ENCODE results near the gene SKIC2.
"Not testable (repeated sequence)": the region's sequence is repeated elsewhere in the genome, so short reads cannot be mapped to it uniquely, and the experiment has no call there.

SKIC2 gene

DNA sequence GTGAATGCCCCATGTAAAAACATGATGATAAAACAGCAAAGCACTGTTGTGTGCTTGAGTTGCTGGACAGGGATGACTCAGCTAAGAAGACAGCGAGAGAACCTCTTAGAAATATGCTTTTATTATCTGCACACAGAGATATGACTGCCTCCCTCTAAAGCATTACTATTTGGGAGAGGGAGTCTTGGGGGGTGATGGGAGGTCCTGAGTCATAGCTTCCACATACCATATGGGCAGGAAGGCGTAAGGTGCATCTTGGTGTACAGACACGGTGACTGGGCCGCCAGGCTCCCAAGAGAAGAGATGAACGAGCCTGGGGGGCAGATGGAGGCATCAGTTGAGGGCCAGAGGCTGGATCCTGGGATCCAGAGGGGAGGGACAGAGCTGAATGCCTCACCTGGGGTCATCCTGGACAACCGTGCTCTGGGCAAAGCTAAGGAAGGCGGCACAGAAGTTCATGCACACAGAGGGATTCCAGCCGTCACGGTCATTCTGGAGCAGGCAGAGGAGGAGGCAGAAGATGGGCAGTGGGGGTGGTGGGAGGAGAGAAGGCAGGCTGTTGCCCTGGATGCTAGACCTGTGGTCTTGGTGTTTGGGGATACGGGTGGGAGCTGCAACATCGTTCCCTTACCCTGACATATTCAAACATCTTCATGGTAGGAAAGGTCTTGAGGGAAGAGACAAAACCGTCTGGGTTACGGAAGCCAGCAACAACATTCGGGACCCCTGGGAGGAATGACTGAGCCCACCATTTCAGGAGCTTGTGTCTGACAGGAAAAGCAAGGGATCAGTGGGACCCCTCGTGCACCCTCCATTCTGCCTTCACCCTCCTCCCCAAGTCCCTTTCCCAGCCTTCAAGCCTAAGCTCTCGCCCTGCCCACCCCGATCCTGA is 11.0 kb downstream of the SKIC2 start:
- DNase-seq, result no peak

DNA sequence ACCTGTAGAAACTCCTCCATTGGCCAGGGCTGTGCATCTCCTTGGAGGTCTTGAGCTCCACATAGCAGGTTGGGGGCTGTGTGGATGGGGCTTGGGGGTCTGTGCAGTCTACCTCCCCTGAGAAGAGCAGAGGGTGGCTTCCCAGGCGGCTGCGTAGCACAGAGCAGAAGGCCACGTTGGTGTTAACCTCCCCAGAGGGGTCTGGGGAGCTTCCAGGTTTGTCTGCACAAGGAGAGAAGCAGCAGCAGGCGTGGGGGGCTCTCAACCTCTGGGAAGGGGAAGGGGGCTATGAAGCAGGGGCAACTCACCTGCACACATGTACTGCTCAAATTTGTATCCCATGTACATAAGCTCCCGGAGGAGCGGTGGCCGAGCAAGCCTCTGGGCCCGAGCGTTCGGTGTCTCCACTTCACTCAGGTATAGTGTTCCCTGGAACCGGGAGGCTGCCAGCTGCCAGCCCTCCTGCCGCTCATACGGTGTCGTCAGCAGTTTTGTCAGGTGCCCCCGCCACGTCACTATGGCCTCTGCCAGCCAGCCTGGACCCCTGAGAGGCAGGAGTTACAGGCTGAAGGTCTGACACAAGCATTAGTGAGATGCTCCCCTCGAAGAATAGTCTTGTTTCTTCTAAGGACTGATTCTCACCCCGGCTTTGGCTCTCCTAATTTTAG is 11.8 kb downstream of the SKIC2 start:
- peak; percentile 75 for DNase-seq

DNA sequence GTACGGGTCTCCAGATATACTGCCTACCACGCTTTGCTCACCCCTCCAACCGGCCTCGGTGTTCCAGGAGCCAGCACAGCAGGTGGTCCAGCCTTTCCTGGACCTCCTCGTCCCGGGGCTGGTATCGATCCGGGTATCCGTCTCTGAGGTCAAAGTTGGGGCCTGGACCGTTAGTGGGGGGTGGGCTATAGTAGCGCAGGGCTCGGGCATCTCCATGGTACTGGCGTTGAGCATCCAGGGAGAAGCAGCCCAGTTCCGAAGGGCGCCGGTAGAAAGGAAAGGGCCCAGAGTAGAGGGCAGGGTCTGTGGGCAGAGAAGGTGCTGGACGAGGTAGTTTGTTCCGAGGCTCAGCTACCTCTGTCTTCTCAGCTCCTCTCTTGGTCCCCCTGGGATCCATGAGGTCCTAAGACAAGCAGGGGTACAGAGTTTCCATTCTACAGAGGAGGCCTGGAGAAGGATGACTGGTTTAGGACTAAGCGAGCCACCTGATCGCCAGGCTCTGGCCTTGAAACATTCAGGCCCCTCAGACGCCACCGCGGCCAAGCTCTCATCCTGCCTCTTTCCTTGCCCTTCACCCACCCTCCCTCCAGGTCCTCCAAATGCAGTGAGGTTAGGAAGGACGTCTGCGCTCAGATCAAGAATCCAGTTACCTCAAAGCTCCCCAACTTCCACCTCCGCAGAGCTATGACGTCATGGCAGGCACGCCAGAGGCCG is 12.5 kb downstream of the SKIC2 start:
- no peak for DNase-seq

DNA sequence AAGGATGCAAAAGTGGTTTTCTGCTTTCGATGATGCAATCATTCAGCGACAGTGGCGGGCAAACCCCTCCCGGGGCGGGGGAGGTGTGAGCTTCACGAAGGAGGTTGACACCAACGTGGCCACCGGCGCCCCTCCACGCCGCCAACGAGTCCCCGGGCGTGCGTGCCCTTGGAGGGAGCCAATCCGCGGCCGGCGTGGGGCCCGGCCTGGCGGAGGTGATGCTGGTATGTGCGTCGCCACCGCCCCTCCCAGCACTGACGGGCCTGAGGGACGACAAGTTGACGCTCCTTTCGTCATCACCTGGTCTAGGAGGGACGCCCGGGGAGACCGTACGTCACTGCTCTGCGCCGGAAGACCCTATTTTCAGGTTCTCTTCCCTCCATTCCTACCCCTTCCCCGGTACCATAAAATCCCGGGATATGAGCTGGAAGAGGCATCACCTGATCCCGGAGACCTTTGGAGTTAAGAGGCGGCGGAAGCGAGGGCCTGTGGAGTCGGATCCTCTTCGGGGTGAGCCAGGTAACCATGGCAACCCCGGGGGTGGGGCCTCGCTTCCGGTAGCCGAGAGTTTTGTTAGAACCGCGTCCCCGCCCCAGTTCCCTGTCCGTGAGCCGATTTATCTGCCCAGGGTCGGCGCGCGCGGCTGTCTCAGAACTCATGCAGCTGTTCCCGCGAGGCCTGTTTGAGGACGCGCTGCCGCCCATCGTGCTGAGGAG is 13.2 kb downstream of the SKIC2 start, which contains the start of gene DXO:
Gene DXO (minus strand): TSS at position 146 of the 716 bp plus-strand sequence. CDS start 463 bp downstream, outside the sequence.
- peak; percentile 98 for DNase-seq

DNA sequence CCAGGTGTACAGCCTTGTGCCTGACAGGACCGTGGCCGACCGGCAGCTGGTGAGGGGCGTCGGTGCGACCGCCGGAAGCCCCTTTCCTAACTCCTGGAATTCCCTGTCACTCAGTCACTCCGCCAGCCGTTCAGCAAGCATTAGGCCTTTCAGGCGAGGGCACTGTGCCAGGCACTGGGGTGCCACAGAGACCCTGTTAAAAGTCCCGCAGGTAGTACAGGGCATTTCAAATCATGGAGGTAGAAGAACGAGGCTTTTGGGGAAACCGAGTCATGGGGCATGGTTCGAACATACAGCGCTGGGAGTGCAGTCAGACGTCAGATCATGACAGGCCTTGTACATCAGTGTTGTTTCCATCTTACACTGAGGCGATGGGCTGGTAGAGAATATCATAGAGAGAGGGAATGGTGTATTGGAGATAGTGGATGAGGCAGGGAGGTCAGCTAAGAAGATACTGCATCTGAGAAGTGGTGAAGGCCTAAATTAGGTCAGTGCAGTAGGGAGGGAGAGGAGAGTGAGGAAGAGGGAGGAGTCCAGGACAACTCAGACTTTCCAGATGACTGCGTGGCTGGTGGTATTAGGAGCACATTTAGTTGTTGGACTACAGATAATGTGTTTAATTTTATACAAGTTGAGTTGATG is 13.9 kb downstream of the SKIC2 start:
- no peak for DNase-seq

DNA sequence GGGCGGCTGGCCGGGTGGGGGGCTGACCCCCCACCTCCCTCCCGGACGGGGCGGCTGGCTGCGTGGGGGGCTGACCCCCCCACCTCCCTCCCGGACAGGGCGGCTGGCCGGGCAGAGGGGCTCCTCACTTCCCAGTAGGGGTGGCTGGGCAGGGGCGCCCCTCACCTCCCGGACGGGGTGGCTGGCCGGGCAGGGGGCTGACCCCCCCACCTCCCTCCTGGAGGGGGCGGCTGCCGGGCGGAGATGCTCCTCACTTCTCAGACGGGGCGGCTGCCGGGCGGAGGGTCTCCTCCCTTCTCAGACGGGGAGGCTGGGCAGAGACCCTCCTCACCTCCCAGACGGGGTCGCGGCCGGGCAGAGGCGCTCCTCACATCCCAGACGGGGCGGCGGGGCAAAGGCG is 17.1 kb downstream of the SKIC2 start:
- not testable (repeated sequence) for DNase-seq

DNA sequence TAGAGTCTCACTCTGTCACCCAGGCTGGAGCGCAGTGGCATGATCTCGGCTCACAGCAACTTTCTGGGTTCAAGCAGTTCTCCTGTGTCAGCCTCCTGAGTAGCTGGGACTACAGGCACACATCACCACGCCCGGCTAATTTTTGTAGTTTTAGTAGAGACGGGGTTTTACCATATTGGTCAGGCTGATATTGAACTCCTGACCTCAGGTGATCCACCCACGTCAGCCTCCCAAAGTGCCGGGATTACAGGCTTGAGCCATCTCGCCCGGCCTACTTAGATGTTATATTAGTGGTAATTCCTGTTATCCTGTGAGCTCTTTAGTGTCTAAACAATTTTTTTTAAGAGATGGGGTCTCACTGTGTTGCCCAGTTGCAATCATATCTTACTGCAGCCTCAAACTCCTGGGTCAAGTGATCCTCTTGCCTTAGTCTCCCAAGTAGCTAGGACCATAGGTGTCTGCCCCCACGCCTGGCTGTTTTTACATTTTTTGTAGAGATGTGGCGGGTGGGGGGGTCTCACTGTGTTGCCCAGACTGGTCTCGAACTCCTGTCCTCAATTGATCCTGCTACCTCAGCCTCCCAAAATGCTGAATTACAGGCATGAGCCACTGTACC is 18.9 kb downstream of the SKIC2 start:
- DNase-seq, result no peak

DNA sequence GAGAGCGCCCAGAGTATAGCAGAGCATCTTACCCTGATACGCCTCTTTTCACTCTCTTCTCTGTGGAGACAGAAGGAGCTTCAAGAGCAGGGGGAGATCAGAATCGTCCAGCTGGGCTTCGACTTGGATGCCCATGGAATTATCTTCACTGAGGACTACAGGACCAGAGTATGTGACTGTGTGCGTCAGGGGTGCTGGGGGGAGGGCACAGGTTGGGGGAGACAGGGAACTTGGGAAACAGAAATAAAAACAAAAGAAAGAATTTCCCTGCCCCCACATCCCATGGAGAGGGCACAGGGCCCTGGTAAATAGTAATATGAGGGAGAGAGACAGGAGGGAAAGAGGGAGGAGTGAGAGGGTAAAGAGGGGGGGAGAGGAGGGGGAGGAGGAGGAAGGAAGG is 19.9 kb downstream of the SKIC2 start:
- no peak for DNase-seq

DNA sequence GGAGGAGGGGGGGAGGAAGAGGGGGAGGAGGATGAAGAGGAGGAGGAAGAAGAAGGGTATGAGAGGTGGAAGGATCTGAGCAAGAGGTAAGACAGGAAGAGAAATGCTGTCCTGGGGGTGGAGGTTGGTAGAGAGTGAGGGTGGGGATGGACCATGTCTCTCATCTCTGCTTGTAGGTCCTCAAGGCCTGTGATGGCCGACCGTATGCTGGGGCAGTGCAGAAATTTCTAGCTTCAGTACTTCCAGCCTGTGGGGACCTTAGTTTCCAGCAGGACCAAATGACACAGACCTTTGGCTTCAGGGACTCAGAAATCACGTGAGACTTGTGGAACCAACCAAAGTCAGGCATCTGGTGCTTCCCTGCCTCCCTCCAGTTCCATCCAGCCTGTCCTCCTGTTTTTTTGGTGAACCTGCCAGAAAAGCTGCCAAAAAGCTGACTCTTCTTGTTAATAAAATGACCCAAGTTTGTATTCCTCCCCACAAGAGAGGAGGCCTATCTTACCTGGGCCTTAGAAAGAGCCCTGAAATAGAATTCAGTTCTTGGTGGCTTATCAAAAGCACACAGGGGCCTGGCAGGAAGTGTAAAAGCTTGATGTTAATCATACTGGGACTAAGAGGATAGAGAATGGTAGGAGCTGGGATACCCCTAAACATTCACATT is 20.4 kb downstream of the SKIC2 start:
- no peak for DNase-seq

DNA sequence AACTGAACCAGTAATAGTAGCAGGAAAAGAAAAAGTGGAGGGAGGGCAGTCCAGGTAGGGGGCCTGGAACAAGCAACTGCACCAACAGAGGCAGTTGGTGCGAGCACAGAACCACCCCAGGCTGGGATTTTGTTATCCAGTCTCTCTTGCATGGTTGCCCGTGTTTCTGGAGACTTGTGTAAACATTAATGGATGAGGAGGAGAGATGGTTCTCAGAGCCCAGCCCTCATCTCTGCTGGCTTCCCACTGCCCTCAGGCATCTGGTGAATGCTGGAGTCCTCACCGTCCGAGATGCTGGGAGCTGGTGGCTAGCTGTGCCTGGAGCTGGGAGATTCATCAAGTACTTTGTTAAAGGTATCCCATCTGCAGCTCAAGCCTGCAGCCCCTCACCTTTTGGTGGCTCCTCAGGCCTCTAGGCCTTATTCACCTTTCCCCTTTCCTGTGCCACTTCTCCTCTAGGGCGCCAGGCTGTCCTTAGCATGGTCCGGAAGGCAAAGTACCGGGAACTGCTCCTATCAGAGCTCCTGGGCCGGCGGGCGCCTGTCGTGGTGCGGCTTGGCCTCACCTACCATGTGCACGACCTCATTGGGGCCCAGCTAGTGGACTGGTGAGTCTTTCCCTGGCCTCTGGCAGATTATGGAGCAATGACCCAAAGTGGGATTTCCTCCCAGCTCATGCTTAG is 21.4 kb downstream of the SKIC2 start:
- not testable (repeated sequence) for DNase-seq

DNA sequence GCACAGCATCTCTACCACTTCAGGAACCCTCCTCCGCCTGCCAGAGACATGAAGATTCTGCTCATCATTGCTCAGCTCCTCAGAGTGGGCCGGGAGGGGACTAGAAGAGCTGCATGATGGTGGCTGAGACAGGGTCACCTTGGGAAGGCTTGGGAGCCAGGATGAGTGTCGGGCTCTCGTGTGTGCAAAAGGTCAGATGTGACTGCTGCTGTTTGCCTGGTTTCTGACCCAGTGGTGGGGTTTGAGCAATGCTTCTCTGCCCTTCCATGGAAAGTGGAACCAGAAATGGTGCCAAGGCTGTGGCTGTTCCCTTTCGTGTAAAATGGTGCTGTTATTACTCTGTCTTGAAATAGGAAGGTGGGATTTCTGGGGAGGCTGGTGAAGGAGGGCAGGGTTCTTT is 22.0 kb downstream of the SKIC2 start:
- not testable (repeated sequence) for DNase-seq

DNA sequence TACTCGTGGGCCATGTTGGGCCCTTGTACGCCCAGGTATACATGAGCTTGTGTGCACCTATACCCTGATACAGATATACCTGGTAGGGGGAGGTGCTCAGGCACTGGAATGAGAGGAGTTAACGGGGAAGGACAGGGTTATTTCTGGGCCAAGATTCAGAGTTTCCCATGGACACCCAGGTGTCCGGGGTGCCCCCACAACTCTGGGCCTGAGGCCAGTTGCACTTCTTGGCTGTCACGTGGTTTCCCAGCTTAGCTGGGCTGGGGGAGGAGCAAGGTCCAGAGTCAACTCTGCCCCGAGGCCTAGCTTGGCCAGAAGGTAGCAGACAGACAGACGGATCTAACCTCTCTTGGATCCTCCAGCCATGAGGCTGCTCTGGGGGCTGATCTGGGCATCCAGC is 22.8 kb downstream of the SKIC2 start, which contains the start of gene C4A:
Gene C4A (plus strand): TSS at position 314 of the 400 bp plus-strand sequence. CDS start 51 bp downstream, at position 365.
- DNase-seq, result not testable (repeated sequence)

DNA sequence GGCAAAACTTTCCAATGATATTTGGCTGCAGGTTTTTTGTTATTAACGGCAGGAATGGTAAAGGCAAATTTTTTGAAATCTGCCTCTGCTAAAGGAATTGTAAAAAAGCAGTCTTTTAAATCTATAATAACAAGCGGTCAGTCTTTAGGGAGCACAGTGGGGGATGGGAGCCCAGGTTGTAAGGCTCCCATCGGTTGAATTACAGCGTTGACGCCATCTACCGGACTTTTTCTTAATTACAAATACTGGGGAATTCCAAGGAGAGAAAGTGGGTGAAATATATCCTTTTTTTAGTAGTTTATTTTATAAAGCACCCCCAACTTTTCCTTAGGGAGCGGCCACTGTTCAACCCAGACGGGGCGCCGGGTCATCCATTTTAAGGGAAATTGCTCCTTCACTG is 30.4 kb downstream of the SKIC2 start:
- not testable (repeated sequence) for DNase-seq

DNA sequence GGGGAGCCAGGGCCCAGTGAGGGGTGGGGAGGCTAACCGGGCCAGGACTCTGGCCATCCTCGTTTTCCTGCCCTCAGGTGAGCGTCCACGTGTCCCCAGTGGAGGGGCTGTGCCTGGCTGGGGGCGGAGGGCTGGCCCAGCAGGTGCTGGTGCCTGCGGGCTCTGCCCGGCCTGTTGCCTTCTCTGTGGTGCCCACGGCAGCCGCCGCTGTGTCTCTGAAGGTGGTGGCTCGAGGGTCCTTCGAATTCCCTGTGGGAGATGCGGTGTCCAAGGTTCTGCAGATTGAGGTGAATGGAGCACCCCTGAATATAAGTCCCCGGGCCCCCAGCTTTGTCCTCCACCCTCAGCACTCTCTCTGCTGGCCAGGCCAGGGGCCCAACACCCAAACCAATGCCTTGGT is 35.4 kb downstream of the SKIC2 start:
- not testable (repeated sequence) for DNase-seq

DNA sequence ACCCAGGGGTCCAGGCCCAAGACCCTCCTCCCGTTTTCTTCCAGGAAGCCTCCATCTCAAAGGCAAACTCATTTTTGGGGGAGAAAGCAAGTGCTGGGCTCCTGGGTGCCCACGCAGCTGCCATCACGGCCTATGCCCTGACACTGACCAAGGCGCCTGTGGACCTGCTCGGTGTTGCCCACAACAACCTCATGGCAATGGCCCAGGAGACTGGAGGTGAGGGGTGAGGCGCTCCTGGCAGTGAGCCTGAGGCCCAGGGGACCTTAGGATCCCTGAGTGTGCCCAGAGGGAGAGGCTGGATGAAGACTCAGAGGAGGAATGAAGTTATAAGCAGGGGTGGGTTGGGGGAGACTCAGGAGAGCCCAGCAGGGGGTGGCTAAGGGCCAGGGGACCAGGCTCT is 37.4 kb downstream of the SKIC2 start:
- DNase-seq, result not testable (repeated sequence)

DNA sequence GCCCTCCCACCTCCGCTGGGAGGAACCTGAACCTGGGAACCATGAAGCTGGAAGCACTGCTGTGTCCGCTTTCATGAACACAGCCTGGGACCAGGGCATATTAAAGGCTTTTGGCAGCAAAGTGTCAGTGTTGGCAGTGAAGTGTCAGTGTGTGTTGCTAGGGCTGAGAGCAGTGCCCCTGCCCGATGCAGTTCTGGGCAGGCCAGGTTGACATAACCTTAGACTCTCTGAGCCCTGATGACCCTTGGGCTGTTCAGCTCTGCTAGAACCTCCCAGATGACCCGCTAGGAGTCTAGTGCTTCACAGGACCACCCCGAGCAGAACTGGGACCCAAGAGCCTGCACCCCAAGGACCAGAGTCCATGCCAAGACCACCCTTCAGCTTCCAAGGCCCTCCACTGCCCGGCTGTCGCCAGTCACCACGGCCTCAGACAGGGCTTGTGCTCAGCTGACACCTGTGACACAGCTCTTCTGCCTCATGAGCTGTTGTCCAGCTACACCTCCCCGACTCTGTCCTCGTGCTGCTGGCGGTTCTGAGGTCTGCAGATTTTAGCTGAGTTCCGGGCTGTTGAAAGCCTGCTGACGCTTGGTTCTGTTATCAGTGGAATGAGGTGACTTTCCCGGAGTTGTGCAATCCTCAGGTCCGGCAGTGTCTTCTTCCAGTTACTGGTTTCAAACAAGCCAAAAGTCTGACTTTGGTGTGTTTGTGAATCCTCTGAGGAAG is 43.7 kb downstream of the SKIC2 start:
- DNase-seq, result not testable (repeated sequence)

DNA sequence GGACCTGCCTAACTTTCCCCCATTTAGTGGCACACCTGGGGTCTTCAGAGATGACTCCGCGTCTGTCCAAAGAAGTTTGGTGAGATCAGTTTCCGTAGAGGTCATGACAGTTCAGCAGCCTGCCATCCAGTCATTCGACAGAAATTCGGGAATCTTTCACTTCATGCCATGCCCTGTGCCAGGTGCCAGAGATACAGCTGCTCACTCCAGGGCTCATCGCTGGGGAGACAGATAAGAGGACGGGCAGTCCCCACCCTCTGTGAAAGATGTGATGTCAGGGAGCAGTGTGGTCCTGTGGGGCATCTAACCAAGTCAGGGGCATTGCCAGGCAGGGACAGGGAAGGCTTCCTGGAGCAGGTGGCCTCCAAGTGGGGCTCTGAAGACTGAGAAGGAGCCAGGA is 44.3 kb downstream of the SKIC2 start:
- DNase-seq, result not testable (repeated sequence)

DNA sequence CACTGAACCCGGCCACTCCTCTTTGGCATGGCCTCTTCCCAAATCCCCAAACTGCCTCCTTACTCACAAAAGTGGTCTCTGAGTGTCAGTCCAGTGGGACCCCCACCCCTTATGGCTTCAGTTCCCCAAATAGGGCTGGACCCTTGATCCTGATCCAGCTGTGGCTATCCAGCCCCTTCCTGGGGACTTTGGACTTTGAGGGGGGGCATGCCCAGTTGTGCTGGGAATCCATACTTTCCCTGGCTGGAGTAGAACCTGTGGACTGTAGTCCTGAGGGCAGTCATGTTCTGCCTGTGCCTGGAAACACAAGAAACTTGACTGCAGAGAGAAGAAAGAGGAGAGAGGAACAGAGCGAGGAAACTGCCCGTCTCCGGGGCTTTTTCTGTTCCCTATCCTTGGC is 45.4 kb downstream of the SKIC2 start:
- not testable (repeated sequence) for DNase-seq

DNA sequence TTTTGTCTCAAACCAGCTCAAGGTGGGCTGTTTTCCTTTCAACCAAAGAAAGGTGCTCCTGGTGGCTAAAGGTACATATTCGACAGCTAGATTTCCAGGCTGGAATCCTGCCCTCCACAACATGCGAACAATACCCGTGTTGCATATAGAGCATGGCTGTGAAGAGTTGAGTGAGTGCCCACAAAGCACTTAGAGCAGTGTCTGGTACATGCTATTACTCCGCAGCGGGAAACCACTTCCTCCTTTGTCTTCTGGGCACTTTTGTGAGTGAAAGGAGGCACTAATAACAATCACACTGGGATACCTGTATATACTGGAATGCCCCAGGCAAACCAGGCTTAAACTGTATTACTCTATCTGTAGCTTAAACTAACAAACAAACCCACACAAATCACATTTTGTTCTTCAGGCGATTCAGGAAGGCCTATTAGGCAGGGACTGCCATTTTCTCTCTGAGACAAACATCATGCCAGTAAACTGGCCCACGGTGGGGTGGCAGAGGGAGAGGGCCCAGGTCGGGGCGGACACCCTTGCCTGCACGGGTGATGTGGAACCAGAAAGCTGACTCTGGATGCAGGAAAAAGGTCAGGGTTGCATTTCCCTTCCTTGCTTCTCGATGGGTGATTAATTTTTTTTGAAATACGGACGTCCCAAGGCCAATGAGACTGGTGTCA is 46.0 kb downstream of the SKIC2 start:
- DNase-seq, result not testable (repeated sequence)

All from NCI-H2029 (cell line).